ENCODE measurements around the gene SLC5A11.
"Not testable (repeated sequence)": the region's sequence is repeated elsewhere in the genome, so short reads cannot be mapped to it uniquely, and the experiment has no call there.

Gene SLC5A11

GRCh38 chr16:24858219-24859041 lies 12.7 kb downstream of the SLC5A11 start:
- peak; percentile 65 for DNase-seq

- no peak for DNase-seq
Measured at GRCh38 chr16:24861461-24861860, 15.7 kb downstream of the SLC5A11 start.

GRCh38 chr16:24863582-24864437 lies 18.0 kb downstream of the SLC5A11 start:
- no peak for DNase-seq

GRCh38 chr16:24869033-24869432 lies 23.3 kb downstream of the SLC5A11 start:
- no peak for DNase-seq

- DNase-seq: no peak
Measured at GRCh38 chr16:24871891-24872290, 26.1 kb downstream of the SLC5A11 start.

GRCh38 chr16:24873028-24873427 lies 27.3 kb downstream of the SLC5A11 start:
- DNase-seq: no peak

GRCh38 chr16:24875466-24875865 lies 29.7 kb downstream of the SLC5A11 start:
- DNase-seq: no peak

GRCh38 chr16:24876231-24876630 lies 30.5 kb downstream of the SLC5A11 start:
- DNase-seq: no peak

GRCh38 chr16:24879684-24880083 lies 33.9 kb downstream of the SLC5A11 start:
- DNase-seq: no peak

GRCh38 chr16:24883714-24884151 lies 38.0 kb downstream of the SLC5A11 start:
- no peak for DNase-seq

- DNase-seq: no peak
Measured at GRCh38 chr16:24887472-24887871, 41.7 kb downstream of the SLC5A11 start.

- no peak for DNase-seq
Measured at GRCh38 chr16:24890746-24891145, 45.0 kb downstream of the SLC5A11 start.

- no peak for DNase-seq
Measured at GRCh38 chr16:24896439-24896838, 50.7 kb downstream of the SLC5A11 start.

- not testable (repeated sequence) for DNase-seq
Measured at GRCh38 chr16:24897522-24897921, 51.8 kb downstream of the SLC5A11 start.

- DNase-seq: no peak
Measured at GRCh38 chr16:24900230-24900629, 54.5 kb downstream of the SLC5A11 start.

GRCh38 chr16:24906199-24906808 lies 60.5 kb downstream of the SLC5A11 start:
- DNase-seq: no peak

GRCh38 chr16:24906901-24907300 lies 61.1 kb downstream of the SLC5A11 start:
- DNase-seq: no peak

- DNase-seq: no peak
Measured at GRCh38 chr16:24908716-24909115, 63.0 kb downstream of the SLC5A11 start.

- DNase-seq: no peak
Measured at GRCh38 chr16:24909856-24910255, 64.1 kb downstream of the SLC5A11 start.

- DNase-seq: no peak
Measured at GRCh38 chr16:24915019-24915418, 69.3 kb downstream of the SLC5A11 start.

GRCh38 chr16:24915576-24915975 lies 69.8 kb downstream of the SLC5A11 start:
- DNase-seq: no peak

GRCh38 chr16:24917236-24917635 lies 71.5 kb downstream of the SLC5A11 start:
- no peak for DNase-seq

GRCh38 chr16:24917891-24918290 lies 72.1 kb downstream of the SLC5A11 start:
- DNase-seq: no peak

All from right hindlimb (tissue), 1 donor.